IPS-20b (cell line): Measurements from ENCODE around the gene CCNH.

Experiments used
- H3K27ac ChIP-seq: one replicate; pipeline ENCODE4 v1.5.1; 2013; ENCODE audit warnings: low read length
- H3K27me3 ChIP-seq: 2 replicates; pipeline ENCODE4 v1.6.1; 2013; ENCODE audit warnings: mild to moderate bottlenecking, low read length, inconsistent platforms; ENCODE audit not compliant: insufficient read depth
- H3K36me3 ChIP-seq: 2 replicates; pipeline ENCODE4 v1.6.1; 2013; ENCODE audit warnings: low read depth, mild to moderate bottlenecking, inconsistent platforms, low read length, moderate library complexity; ENCODE audit not compliant: insufficient read depth
- H3K4me1 ChIP-seq: 2 replicates; pipeline ENCODE4 v1.6.1; 2013; ENCODE audit warnings: mild to moderate bottlenecking, control low read depth, inconsistent platforms, low read length, moderate library complexity; ENCODE audit not compliant: insufficient read depth
- H3K4me3 ChIP-seq: 2 replicates; pipeline ENCODE4 v1.5.1; 2013; ENCODE audit warnings: mild to moderate bottlenecking, low read length, inconsistent platforms
- H3K9ac ChIP-seq: 2 replicates; pipeline ENCODE4 v1.6.1; 2013; ENCODE audit warnings: low read depth, mild to moderate bottlenecking, inconsistent platforms, low read length, moderate library complexity
- H3K9me3 ChIP-seq: 2 replicates; pipeline ENCODE4 v1.6.1; 2013; ENCODE audit warnings: mild to moderate bottlenecking, low read depth, low read length, inconsistent platforms; ENCODE audit not compliant: insufficient read depth

Gene CCNH

DNA sequence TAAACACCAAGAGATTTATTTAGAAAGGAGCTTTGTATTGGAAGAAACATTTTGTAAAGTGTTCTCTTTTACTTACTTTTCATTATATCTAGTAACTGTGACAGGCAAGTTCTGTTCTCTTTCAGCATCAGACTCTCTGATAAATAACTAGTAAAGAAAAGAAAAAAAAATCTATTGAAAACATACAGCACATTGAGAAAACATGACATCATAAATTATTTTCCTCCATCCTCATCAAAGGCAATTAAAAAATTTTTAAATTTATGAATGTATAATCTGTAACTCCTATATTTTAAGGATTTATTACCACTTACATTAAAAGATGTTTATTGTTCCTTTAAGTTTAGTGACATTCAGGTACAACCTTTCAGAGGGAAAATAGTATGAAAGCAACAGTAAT, 11.1 kb downstream of the CCNH start:
- no peak overlapping the region for H3K27ac ChIP-seq
- H3K4me1 ChIP-seq, result no peaks in the 10 kb centered on the region
- no peaks in the 10 kb centered on the region for H3K27me3 ChIP-seq
- no peaks in the 10 kb centered on the region for H3K9me3 ChIP-seq
- H3K36me3 ChIP-seq, result peaks cover 100% of the 10 kb centered on the region
- H3K4me3 ChIP-seq, result no peak overlapping the region
- no peak overlapping the region for H3K9ac ChIP-seq

DNA sequence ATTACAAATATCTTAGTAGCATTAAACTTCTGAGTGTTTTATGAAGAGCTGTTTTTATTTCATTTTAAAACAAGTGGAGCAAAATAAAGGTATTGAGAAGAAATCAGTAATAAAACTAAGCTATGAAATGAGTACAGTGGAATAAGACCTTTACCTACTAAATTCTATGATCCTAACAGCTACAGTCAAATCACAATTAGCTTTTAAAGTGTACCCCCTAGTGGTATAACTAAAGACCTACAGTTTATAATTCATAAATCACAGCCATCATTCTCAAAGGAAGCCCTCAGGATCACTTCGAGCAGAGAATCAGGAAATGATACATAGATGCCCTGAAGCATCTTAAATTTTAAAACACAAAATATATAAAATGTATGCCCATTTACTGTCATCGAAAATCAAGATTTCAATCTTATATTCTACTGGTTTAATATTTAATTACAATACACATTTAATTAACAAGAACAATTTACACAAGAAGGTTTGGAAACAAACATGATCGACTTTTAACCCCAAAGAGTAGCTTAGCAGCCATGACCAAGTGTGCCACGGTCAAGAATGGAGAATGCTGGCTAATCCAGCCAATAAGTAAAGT, 12.3 kb downstream of the CCNH start:
- Histone ChIP-seq H3K9ac (no peak overlapping the region), H3K36me3 (peaks cover 98% of the 10 kb centered on the region), H3K4me1 (no peaks in the 10 kb centered on the region), H3K9me3 (no peaks in the 10 kb centered on the region), H3K27ac (no peak overlapping the region), H3K27me3 (no peaks in the 10 kb centered on the region), H3K4me3 (no peak overlapping the region)

DNA sequence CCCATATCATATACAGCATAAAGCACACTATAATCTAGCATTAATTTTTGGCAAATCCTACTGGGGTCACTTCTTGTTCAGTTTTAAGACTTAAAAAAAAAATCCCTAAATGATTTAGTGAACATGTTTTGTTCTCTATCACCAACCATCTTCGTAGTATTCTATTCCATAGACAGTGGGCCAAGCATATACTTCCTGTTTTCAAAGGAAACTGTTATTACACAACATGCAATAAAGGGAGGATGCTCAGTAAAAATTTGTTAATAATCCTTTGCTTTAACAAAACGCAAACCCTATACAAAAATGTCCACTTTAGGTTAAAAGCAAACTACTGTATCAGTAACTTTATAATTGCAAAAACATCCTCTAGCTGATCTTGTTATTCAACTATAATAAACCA, 13.0 kb downstream of the CCNH start:
- Histone ChIP-seq H3K9ac (no peak overlapping the region), H3K27me3 (no peaks in the 10 kb centered on the region), H3K4me1 (no peaks in the 10 kb centered on the region), H3K36me3 (peaks cover 98% of the 10 kb centered on the region), H3K27ac (no peak overlapping the region), H3K9me3 (no peaks in the 10 kb centered on the region), H3K4me3 (no peak overlapping the region)

DNA sequence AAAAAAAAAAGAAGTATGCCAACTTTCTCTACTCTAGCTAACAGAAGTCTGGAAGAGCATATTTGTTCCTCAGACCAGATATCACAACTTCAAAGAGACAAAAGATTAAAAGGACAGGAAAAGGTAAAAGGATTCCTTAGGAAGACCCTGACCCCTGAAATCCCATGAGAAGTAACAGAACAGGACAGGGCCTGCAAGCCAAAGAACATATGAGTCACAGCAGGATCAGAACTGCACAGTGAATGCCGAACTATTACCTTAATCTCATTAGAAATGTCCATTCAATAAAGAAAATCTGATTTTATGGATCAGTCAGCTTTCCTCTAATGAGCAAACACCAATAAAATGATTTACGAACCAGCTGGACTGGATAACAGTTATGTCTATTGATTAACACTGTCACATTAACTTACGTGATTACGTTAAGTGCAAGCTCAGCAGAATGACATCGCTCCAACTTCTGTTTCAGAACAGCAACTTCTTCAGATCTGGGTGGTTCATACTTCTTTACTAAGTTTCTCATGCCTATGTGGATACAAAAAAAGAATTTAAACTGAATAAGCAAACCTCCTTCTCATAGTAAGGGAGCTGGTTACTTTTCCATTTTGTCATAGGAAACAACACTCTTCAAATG, 13.6 kb downstream of the CCNH start:
- Histone ChIP-seq H3K36me3 (peaks cover 98% of the 10 kb centered on the region), H3K4me1 (no peaks in the 10 kb centered on the region), H3K4me3 (no peak overlapping the region), H3K9ac (no peak overlapping the region), H3K9me3 (no peaks in the 10 kb centered on the region), H3K27ac (no peak overlapping the region), H3K27me3 (no peaks in the 10 kb centered on the region)

DNA sequence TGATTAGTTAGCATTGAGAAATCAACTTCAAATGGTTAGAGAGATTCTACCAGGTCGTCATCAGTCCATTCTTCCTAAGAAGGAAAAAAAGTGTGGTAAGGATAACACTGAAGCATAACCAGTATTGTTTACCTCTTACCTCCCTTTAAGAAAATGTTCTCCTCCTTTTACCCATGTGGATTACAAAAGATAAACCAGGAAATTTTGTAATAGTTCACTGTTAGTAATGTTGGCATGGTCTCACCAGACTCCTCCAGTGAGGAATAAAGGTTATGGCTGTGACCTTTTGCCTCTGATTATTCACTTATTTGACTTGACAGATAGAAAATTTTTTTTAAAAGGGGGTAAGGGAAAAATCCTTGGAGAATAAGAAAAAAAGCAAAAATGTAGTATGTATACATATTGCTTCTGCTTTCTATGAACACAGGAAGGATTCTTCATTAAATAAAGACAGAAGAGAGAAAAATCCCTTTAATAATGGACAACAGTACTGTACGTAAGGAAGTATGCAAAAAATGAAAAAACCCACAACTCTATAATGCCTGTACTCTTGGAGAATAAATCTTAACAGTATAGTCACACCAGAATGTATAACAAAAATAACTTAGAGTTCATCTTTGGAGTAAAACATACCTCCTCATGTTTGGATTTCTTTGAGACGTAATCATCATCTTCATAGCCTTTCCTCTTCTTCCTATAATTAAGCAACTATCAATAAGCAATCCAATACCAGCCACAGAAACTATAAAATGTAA, 18.1 kb downstream of the CCNH start:
- peaks cover 99% of the 10 kb centered on the region for H3K36me3 ChIP-seq
- no peaks in the 10 kb centered on the region for H3K27me3 ChIP-seq
- no peak overlapping the region for H3K9ac ChIP-seq
- no peaks in the 10 kb centered on the region for H3K9me3 ChIP-seq
- H3K27ac ChIP-seq, result no peak overlapping the region
- H3K4me3 ChIP-seq, result no peak overlapping the region
- no peaks in the 10 kb centered on the region for H3K4me1 ChIP-seq

DNA sequence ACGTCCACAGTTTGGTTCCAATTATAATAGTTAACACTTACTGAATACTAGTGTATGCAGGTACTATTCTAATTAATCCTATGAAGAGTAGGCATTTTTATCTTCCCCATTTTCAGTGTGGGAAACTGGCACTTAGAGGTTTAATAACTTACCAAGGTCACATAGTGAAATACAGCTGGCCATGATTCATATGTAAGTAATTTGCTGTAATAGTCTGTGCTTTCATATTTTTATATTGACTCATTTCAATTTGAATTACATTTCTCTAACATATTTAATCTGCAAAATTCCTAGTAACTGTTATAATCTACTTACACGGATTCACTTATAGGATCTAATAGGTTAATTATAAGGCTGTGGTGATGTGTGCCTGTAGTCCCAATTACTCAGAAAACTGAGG, 19.4 kb downstream of the CCNH start:
- Histone ChIP-seq H3K4me3 (no peak overlapping the region), H3K4me1 (no peaks in the 10 kb centered on the region), H3K9me3 (no peaks in the 10 kb centered on the region), H3K27ac (no peak overlapping the region), H3K36me3 (peaks cover 98% of the 10 kb centered on the region), H3K27me3 (no peaks in the 10 kb centered on the region), H3K9ac (no peak overlapping the region)

DNA sequence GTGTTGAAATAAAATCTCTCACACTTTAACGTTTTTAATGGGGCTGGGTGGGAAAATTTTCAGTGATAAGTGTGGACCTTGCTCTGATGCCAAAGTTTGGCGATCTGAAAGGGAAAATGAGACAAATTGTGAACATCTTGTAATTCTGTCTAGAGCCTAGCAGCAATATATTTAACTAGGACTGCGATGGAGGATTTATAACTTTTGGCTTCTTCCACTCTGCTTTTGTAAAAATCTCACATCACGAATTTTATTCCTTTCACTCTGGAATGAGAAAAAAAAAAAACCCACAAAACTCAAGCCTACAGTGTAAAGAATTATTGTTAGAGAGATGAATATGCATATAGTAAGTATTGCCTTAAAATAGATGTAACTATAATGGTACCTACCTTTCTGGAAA, 19.9 kb downstream of the CCNH start:
- Histone ChIP-seq H3K4me1 (no peaks in the 10 kb centered on the region), H3K27ac (no peak overlapping the region), H3K4me3 (no peak overlapping the region), H3K36me3 (peaks cover 98% of the 10 kb centered on the region), H3K27me3 (no peaks in the 10 kb centered on the region), H3K9ac (no peak overlapping the region), H3K9me3 (no peaks in the 10 kb centered on the region)

DNA sequence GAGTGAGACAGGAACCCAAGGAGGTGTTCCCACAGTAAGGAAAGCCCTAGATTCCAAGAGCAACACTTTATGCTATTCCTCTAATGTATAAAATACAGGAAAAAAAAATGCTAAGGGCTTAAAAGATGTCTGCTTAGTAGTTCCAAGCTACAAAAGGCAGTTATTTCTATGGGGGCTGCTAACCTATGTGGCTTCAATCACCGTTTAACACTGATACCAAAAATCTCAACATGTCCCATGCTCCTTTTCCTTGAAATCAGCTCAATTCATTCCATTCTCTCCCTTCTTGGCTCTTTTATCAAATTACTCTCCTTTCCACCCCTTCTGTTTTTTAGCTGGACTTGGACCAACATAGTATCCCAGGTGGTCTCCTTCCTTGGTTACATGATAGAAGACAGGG, 20.6 kb downstream of the CCNH start:
- no peaks in the 10 kb centered on the region for H3K4me1 ChIP-seq
- H3K27ac ChIP-seq, result no peak overlapping the region
- H3K36me3 ChIP-seq, result peaks cover 98% of the 10 kb centered on the region
- no peak overlapping the region for H3K9ac ChIP-seq
- no peaks in the 10 kb centered on the region for H3K9me3 ChIP-seq
- H3K4me3 ChIP-seq, result no peak overlapping the region
- no peaks in the 10 kb centered on the region for H3K27me3 ChIP-seq

DNA sequence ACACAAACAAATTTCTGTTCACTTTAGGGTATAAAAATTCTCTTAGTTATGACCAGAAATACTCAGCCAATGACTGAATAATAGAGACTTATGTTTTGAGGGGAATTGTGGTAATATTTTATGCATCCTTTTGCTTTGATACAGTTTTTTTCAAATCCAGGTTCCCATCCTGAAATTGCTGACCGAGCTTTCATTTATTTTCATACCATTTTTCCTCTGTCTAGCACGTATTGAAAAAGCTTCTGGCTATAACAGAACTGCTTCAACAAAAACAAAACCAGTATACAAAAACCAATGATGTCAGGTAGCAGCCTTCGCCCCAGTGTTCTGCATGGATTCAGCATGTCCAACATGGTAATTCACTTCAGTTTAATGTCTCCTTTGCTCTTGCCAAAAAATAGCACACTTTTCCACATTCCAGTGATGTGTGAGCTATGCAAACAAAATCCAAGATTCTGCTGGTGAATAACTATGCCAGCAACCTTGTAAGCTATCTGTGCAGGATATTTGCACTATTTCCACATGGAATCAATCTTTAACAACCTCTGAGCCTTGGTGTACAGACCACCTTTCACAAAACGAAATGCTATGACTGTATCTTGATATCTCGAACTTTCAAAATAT, 22.0 kb downstream of the CCNH start:
- no peak overlapping the region for H3K27ac ChIP-seq
- H3K4me1 ChIP-seq, result no peaks in the 10 kb centered on the region
- H3K4me3 ChIP-seq, result no peak overlapping the region
- H3K9ac ChIP-seq, result no peak overlapping the region
- no peaks in the 10 kb centered on the region for H3K9me3 ChIP-seq
- H3K36me3 ChIP-seq, result peaks cover 99% of the 10 kb centered on the region
- H3K27me3 ChIP-seq, result no peaks in the 10 kb centered on the region

DNA sequence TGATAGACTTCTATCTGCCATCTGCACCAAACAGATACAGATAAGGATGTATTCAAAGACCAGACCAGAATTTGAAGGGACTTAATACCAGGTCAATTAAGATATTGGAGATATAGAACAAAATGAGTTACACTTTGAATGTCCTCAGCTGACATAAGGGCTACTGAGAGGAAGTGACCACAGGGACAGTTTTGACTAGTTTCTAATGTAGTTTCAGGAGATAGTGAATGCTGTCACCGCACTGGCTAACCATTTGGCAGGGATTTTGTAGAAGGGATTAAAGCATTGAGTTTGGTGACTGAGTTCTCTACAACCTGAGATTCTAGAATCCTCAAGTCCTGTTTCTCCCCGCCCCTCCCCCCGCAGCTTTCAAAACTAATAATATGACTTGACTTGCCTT, 22.7 kb downstream of the CCNH start:
- Histone ChIP-seq H3K4me1 (no peaks in the 10 kb centered on the region), H3K27me3 (no peaks in the 10 kb centered on the region), H3K27ac (no peak overlapping the region), H3K9me3 (no peaks in the 10 kb centered on the region), H3K36me3 (peaks cover 99% of the 10 kb centered on the region), H3K4me3 (no peak overlapping the region), H3K9ac (no peak overlapping the region)

DNA sequence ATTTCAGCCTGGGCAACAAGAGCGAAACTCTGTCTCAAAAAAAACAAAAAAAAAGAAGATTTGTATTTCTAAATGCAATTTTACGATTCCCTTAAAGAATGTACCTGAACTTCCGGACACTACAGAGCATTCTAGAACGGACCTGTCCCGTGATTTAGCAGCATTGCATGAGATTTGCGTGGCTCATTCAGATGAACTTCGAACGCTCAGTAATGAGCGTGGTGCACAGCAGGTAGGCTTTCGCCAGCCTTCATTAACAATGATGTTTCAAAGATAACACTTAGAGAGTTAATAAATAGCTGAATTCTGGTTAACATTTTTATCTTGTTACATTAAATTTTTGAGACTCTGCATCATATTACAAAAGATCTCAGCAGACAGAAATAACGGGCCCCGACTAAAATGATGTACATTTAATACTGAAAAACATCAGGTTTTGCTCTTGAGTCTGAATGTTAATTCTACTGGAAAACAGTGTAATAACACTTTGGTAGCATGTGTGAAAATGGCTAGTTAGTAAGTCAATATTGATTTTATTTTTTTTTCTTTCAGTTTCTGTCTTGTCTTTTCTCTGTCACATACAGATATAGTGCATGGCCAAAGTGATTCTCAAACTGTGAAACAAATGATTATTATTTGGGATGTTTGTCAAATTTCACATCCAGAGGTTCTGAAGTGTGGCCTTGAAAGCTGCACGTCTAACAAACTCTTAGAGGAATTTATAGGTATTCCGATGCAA, 23.3 kb downstream of the CCNH start:
- Histone ChIP-seq H3K27me3 (no peaks in the 10 kb centered on the region), H3K9me3 (no peaks in the 10 kb centered on the region), H3K4me1 (no peaks in the 10 kb centered on the region), H3K27ac (no peak overlapping the region), H3K9ac (no peak overlapping the region), H3K4me3 (no peak overlapping the region), H3K36me3 (peaks cover 99% of the 10 kb centered on the region)
